ENCODE results near the gene CUEDC1. TPM values are rescaled to one million over a fixed set of nuclear protein-coding genes. Genes with fewer than 3 reads are reported as not detected.

The CUEDC1 gene
- total and polyA plus RNA-seq, 2 of the 13 experiments (the other 11 are each of a cell fraction or from before 2014, with no cell fraction given), result 7.4 to 12.9 TPM

DNA sequence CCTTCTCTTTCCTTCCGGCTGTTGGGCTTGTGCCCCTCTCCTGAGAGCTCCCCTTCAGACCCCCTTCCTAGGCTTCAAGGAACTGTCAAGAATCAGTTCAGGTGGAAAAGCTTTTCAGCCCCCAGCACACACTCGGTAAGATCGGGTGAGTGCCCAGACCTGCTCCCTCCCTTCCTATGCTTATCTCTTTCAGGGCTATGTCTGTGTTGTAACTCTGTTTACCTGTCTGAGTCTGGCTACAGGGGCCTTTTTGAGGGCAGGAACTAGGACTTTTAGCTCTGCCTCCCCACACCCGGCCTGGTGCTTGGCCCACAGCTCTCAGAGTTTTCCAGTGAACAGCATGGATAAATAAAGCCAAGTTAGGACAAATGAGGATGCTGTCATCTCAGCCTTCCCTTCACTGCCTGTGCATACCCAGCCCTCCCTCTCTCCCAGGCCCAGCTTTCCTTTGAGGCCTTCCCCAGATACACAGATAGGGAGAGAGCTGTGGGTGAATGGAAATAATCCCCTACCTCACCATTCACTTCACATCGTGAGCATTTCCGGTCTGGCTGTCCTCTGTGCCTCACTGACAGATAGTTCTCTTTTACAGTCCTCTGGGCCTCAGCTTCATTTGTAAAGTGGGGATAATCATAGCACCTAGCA is 99.7 kb downstream of the CUEDC1 start (continued):
- TF ChIP-seq, protein P1, sequence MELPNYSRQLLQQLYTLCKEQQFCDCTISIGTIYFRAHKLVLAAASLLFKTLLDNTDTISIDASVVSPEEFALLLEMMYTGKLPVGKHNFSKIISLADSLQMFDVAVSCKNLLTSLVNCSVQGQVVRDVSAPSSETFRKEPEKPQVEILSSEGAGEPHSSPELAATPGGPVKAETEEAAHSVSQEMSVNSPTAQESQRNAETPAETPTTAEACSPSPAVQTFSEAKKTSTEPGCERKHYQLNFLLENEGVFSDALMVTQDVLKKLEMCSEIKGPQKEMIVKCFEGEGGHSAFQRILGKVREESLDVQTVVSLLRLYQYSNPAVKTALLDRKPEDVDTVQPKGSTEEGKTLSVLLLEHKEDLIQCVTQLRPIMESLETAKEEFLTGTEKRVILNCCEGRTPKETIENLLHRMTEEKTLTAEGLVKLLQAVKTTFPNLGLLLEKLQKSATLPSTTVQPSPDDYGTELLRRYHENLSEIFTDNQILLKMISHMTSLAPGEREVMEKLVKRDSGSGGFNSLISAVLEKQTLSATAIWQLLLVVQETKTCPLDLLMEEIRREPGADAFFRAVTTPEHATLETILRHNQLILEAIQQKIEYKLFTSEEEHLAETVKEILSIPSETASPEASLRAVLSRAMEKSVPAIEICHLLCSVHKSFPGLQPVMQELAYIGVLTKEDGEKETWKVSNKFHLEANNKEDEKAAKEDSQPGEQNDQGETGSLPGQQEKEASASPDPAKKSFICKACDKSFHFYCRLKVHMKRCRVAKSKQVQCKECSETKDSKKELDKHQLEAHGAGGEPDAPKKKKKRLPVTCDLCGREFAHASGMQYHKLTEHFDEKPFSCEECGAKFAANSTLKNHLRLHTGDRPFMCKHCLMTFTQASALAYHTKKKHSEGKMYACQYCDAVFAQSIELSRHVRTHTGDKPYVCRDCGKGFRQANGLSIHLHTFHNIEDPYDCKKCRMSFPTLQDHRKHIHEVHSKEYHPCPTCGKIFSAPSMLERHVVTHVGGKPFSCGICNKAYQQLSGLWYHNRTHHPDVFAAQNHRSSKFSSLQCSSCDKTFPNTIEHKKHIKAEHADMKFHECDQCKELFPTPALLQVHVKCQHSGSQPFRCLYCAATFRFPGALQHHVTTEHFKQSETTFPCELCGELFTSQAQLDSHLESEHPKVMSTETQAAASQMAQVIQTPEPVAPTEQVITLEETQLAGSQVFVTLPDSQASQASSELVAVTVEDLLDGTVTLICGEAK (IDR thresholded peaks at IDR 0.05), result no peak
- TF ChIP-seq, protein P1 (CRISPR knock-in tag; IDR thresholded peaks at IDR 0.05), result no peak; the same call in none of the 2 replicates
- no peak for TF ChIP-seq TRIM24 (CRISPR knock-in tag; IDR thresholded peaks at IDR 0.05)
- peak; percentile 56; the same call in 1 of the 2 replicates for TF ChIP-seq ZNF792 (CRISPR knock-in tag; IDR thresholded peaks at IDR 0.05)
- TF ChIP-seq FOSL2 (CRISPR knock-in tag; IDR thresholded peaks at IDR 0.05), result peak; percentile 69
- TF ChIP-seq MZF1 (CRISPR knock-in tag; IDR thresholded peaks at IDR 0.05; ENCODE audit: borderline replicate concordance), result no peak
- TF ChIP-seq FOSL1 (CRISPR knock-in tag; IDR thresholded peaks at IDR 0.05; ENCODE audit: borderline replicate concordance), result no peak
- TF ChIP-seq, protein P2, sequence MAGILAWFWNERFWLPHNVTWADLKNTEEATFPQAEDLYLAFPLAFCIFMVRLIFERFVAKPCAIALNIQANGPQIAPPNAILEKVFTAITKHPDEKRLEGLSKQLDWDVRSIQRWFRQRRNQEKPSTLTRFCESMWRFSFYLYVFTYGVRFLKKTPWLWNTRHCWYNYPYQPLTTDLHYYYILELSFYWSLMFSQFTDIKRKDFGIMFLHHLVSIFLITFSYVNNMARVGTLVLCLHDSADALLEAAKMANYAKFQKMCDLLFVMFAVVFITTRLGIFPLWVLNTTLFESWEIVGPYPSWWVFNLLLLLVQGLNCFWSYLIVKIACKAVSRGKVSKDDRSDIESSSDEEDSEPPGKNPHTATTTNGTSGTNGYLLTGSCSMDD (CRISPR knock-in tag; IDR thresholded peaks at IDR 0.05), result no peak
- peak; percentile 62; the same call in 1 of the 2 replicates for TF ChIP-seq ARNT2 (CRISPR knock-in tag; IDR thresholded peaks at IDR 0.05; ENCODE audit: low read depth)
- TF ChIP-seq, protein P3, sequence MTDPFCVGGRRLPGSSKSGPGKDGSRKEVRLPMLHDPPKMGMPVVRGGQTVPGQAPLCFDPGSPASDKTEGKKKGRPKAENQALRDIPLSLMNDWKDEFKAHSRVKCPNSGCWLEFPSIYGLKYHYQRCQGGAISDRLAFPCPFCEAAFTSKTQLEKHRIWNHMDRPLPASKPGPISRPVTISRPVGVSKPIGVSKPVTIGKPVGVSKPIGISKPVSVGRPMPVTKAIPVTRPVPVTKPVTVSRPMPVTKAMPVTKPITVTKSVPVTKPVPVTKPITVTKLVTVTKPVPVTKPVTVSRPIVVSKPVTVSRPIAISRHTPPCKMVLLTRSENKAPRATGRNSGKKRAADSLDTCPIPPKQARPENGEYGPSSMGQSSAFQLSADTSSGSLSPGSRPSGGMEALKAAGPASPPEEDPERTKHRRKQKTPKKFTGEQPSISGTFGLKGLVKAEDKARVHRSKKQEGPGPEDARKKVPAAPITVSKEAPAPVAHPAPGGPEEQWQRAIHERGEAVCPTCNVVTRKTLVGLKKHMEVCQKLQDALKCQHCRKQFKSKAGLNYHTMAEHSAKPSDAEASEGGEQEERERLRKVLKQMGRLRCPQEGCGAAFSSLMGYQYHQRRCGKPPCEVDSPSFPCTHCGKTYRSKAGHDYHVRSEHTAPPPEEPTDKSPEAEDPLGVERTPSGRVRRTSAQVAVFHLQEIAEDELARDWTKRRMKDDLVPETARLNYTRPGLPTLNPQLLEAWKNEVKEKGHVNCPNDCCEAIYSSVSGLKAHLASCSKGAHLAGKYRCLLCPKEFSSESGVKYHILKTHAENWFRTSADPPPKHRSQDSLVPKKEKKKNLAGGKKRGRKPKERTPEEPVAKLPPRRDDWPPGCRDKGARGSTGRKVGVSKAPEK (CRISPR knock-in tag; IDR thresholded peaks at IDR 0.05; ENCODE audit: borderline replicate concordance), result no peak; the same call in 1 of the 2 replicates
- TF ChIP-seq, protein P4, sequence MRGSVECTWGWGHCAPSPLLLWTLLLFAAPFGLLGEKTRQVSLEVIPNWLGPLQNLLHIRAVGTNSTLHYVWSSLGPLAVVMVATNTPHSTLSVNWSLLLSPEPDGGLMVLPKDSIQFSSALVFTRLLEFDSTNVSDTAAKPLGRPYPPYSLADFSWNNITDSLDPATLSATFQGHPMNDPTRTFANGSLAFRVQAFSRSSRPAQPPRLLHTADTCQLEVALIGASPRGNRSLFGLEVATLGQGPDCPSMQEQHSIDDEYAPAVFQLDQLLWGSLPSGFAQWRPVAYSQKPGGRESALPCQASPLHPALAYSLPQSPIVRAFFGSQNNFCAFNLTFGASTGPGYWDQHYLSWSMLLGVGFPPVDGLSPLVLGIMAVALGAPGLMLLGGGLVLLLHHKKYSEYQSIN (CRISPR knock-in tag; IDR thresholded peaks at IDR 0.05; ENCODE audit: borderline replicate concordance), result no peak
- 0 out of 2 replicates have a peak, but pooled peaks have one; percentile 15 for TF ChIP-seq ZNF20 (CRISPR knock-in tag; IDR thresholded peaks at IDR 0.05)
- no peak; the same call in 1 of the 2 replicates for TF ChIP-seq SAFB2 (CRISPR knock-in tag; IDR thresholded peaks at IDR 0.05; ENCODE audit: borderline replicate concordance, low read depth)
- TF ChIP-seq KMT2A (CRISPR knock-in tag; IDR thresholded peaks at IDR 0.05), result peak; percentile 69; the same call in 1 of the 2 replicates
- no peak for TF ChIP-seq ZNF296 (CRISPR knock-in tag; conservative IDR thresholded peaks at IDR 0.05)

All from HepG2 (cell line).